Measurements from ENCODE around the gene KCTD2. TPM values are rescaled to one million over a fixed set of nuclear protein-coding genes. Genes with fewer than 3 reads are reported as not detected.

The KCTD2 gene
- total RNA-seq, 2 donors from 2014 or later, result 18.7 to 22.7 TPM

DNA sequence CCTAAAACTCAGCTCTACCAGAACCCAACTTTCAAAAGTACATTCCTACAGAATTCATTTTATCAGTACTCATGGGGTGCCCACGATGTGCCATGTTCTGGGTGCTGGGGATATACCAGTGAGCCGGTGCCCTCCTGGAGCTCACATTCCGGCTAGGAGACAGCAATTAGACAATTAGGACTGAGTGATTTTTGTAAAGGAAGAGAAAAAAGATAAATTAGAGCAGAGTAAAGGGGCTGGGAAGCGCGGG is 35.0 kb upstream of the KCTD2 start:
- no peaks in the 10 kb centered on the region for H3K36me3 ChIP-seq
- no peaks in the 10 kb centered on the region for H3K9me3 ChIP-seq
- peak overlapping the region; percentile 89 for H3K27ac ChIP-seq
- TF ChIP-seq, protein P1, sequence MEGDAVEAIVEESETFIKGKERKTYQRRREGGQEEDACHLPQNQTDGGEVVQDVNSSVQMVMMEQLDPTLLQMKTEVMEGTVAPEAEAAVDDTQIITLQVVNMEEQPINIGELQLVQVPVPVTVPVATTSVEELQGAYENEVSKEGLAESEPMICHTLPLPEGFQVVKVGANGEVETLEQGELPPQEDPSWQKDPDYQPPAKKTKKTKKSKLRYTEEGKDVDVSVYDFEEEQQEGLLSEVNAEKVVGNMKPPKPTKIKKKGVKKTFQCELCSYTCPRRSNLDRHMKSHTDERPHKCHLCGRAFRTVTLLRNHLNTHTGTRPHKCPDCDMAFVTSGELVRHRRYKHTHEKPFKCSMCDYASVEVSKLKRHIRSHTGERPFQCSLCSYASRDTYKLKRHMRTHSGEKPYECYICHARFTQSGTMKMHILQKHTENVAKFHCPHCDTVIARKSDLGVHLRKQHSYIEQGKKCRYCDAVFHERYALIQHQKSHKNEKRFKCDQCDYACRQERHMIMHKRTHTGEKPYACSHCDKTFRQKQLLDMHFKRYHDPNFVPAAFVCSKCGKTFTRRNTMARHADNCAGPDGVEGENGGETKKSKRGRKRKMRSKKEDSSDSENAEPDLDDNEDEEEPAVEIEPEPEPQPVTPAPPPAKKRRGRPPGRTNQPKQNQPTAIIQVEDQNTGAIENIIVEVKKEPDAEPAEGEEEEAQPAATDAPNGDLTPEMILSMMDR (IDR thresholded peaks at IDR 0.05), result no peak
- H3K4me1 ChIP-seq (ENCODE audit: control insufficient read depth in 1 of 2, low read depth in 2 of 2), result peaks cover 4 to 21% of the 10 kb centered on the region in 2 donors
- H3K27me3 ChIP-seq (replicated peaks; ENCODE audit: insufficient read depth), result no peaks in the 10 kb centered on the region
- H3K4me3 ChIP-seq, result peak overlapping the region; percentile 92
- no peak for DNase-seq (ENCODE audit: low spot score)
- ATAC-seq (ENCODE audit: insufficient number of reproducible peaks, low FRiP score, low read depth), result no peak

DNA sequence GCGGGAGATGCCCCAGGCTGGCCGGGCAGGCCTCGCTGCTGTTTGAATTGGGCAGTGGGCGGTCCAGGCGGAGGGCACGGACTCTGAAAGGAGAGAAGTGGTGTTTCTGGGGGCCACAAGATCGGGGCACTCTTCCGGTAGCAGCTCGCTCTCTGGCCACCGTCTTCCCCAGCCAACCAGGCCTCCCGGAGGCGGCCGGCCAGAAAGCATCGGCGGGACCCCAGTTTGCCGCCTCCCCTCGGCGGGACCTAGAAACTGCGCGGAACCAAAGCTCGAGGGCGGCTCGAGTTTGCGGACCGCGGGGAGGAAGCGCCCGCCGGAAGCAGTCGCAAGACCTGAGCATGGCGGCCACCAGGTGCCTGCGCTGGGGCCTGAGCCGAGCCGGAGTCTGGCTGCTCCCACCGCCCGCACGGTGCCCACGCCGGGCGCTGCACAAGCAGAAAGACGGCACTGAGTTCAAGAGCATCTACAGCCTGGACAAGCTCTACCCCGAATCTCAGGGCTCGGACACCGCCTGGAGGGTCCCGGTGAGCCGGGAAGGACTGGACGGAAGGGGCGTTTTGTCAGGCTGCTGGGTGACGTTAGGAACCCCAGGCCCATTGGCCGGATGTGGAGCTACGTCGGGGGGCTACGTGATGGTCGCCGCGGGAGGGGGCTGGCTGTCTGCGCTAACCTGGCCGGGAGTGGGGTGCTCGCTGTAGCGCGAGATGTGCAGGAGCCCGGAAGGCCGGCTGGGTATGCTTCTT is 34.5 kb upstream of the KCTD2 start, which contains the start of gene MRPL58:
Gene MRPL58 (plus strand): TSS at position 325 of the 746 bp plus-strand sequence. CDS start 17 bp downstream, at position 342.
- peak within 1 kb of the TSS; percentile 89 for H3K27ac ChIP-seq
- no peaks in the 10 kb centered on the region for H3K36me3 ChIP-seq
- H3K27me3 ChIP-seq (replicated peaks; ENCODE audit: insufficient read depth), result no peaks in the 10 kb centered on the region
- peak within 1 kb of the TSS; percentile 92 for H3K4me3 ChIP-seq
- H3K9me3 ChIP-seq, result no peaks in the 10 kb centered on the region
- peaks cover 4 to 21% of the 10 kb centered on the region in 2 donors for H3K4me1 ChIP-seq (ENCODE audit: control insufficient read depth in 1 of 2, low read depth in 2 of 2)
- DNase-seq (ENCODE audit: low spot score) (peak; percentile 26), ATAC-seq (ENCODE audit: insufficient number of reproducible peaks, low FRiP score, low read depth) (peak; percentile 82)
- TF ChIP-seq, protein P1 (IDR thresholded peaks at IDR 0.05), result peak; percentile 69

DNA sequence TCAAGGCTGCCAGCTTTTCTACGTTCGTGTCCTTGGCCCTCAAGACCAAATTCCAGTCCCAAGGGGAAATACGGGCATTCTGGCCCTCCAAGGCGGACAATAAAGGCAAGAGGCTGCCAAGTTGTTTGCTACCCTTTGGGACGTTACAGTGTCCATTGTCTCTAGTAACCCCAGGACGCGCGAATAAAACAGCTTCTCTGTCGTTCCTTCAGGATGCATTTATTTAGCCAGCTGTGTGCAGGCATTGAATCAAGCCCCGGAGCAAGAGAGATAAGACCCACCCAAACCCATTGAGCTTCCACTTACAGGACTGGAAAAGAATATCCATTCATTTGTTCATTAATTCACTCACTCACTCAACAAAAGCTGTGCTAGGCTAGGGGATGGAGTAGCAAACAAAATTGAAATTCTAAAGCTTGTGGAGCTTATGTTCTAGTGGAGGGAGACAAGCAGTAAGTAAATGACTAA is 33.9 kb upstream of the KCTD2 start:
- TF ChIP-seq, protein P1 (IDR thresholded peaks at IDR 0.05), result no peak
- H3K4me3 ChIP-seq, result peak overlapping the region; percentile 92
- H3K27ac ChIP-seq, result peak overlapping the region; percentile 89
- ATAC-seq (ENCODE audit: insufficient number of reproducible peaks, low FRiP score, low read depth) (no peak), DNase-seq (ENCODE audit: low spot score) (no peak)
- no peaks in the 10 kb centered on the region for H3K36me3 ChIP-seq
- no peaks in the 10 kb centered on the region for H3K27me3 ChIP-seq (replicated peaks; ENCODE audit: insufficient read depth)
- H3K4me1 ChIP-seq (ENCODE audit: control insufficient read depth in 1 of 2, low read depth in 2 of 2), result peaks cover 4 to 21% of the 10 kb centered on the region in 2 donors
- H3K9me3 ChIP-seq, result no peaks in the 10 kb centered on the region

DNA sequence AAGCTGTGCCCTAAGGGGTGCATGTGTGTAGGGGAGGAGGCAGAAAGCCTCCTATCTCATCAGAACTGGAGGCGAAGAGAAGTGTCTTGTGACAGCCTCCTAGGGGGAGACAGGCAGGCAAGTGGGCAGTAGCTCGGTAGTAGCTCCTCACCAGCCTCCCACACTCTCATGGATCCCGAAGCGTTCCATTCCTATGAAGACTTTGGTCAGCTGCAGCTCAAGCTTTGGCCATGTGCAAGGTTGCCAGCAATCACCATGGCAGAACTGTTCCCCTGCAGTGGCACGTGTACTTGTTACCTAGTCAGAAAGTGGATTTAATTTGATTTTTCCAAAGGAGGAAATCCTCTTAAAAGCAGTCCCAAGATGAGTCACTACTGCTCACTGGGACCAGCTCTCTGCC is 27.9 kb upstream of the KCTD2 start:
- Histone ChIP-seq H3K9me3 (no peaks in the 10 kb centered on the region), H3K4me1 (ENCODE audit: control insufficient read depth in 1 of 2, low read depth in 2 of 2) (no peaks in the 10 kb centered on the region), H3K27ac (no peak overlapping the region), H3K27me3 (replicated peaks; ENCODE audit: insufficient read depth) (no peaks in the 10 kb centered on the region), H3K4me3 (no peak overlapping the region), H3K36me3 (peaks cover 22% of the 10 kb centered on the region)
- DNase-seq (ENCODE audit: low spot score) (no peak), ATAC-seq (ENCODE audit: insufficient number of reproducible peaks, low FRiP score, low read depth) (no peak)
- TF ChIP-seq, protein P1 (IDR thresholded peaks at IDR 0.05), result no peak

DNA sequence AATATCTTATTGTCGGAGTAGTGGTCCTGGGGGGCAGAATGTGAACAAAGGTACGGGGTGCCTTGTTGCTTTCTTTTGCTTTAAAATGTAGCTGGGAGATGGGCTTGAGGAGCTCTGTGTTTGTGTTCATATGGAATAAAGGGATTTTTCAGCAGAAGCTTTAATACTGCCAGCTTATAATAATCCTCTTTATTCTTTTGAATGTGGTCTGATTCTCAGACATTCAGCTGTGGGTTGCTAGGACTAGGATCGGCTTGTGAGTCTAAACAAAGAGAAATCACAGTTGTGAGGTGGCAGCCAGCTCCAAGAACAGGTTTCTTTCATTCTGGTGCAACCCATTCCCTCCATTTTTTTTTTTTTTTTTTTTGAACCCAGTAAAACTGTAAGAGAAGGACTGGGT is 27.3 kb upstream of the KCTD2 start:
- H3K27ac ChIP-seq, result no peak overlapping the region
- H3K36me3 ChIP-seq, result peaks cover 22% of the 10 kb centered on the region
- no peak for DNase-seq (ENCODE audit: low spot score)
- H3K9me3 ChIP-seq, result no peaks in the 10 kb centered on the region
- H3K27me3 ChIP-seq (replicated peaks; ENCODE audit: insufficient read depth), result no peaks in the 10 kb centered on the region
- H3K4me3 ChIP-seq, result no peak overlapping the region
- no peaks in the 10 kb centered on the region for H3K4me1 ChIP-seq (ENCODE audit: control insufficient read depth in 1 of 2, low read depth in 2 of 2)
- no peak for ATAC-seq (ENCODE audit: insufficient number of reproducible peaks, low FRiP score, low read depth)
- TF ChIP-seq, protein P1 (IDR thresholded peaks at IDR 0.05), result no peak
